HFF-Myc (cell line): ENCODE results near the gene PSD2.

Experiments
- DNase-seq: peaks from one replicate; pipeline ENCODE4 v3.0.0-alpha.2; 2011; ENCODE audit warnings: low read depth; ENCODE audit errors: extremely low read depth
- H3K4me3 ChIP-seq: replicated peaks from 2 replicates; pipeline ENCODE4 v1.5.1; 2011; ENCODE audit warnings: low read depth, mild to moderate bottlenecking, control low read depth, low read length
- CTCF ChIP-seq: IDR thresholded peaks from 2 replicates; pipeline ENCODE4 v1.5.1; 2012; ENCODE audit warnings: mild to moderate bottlenecking, low read depth, low read length, control low read depth; ENCODE audit errors: missing control alignments

Gene PSD2

GRCh38 chr5:139877129-139877597 is 81.6 kb downstream of the PSD2 start:
- no peak overlapping the region for H3K4me3 ChIP-seq
- TF ChIP-seq CTCF: no peak
- DNase-seq: no peak

GRCh38 chr5:139878093-139878492 is 82.5 kb downstream of the PSD2 start:
- DNase-seq: no peak

GRCh38 chr5:139880416-139881142 is 85.0 kb downstream of the PSD2 start:
- no peak for DNase-seq
- H3K4me3 ChIP-seq: no peak overlapping the region
- TF ChIP-seq CTCF: no peak

More at GRCh38 chr5:139878093-139878492, 82.5 kb downstream of the PSD2 start:
- no peak for TF ChIP-seq CTCF
- no peak overlapping the region for H3K4me3 ChIP-seq

- TF ChIP-seq CTCF: no peak
- no peak for DNase-seq
- no peak overlapping the region for H3K4me3 ChIP-seq
These were observed 85.6 kb downstream of the PSD2 start for GRCh38 chr5:139881143-139881733.

- no peak for DNase-seq
- no peak overlapping the region for H3K4me3 ChIP-seq
- TF ChIP-seq CTCF: no peak
These were observed 86.7 kb downstream of the PSD2 start for GRCh38 chr5:139882316-139882715.

- no peak for TF ChIP-seq CTCF
- DNase-seq: no peak
- no peak overlapping the region for H3K4me3 ChIP-seq
These were observed 87.4 kb downstream of the PSD2 start for GRCh38 chr5:139882961-139883539.
